NCI-H748 treated with DMSO at 0.1 percent for 48 hours (cell line): ENCODE results near the gene TWSG1.

ENCODE experiments used
- DNase-seq: peaks from one replicate; lab custom pipeline; 2025; lab: John Stamatoyannopoulos, UW

Gene TWSG1

DNA sequence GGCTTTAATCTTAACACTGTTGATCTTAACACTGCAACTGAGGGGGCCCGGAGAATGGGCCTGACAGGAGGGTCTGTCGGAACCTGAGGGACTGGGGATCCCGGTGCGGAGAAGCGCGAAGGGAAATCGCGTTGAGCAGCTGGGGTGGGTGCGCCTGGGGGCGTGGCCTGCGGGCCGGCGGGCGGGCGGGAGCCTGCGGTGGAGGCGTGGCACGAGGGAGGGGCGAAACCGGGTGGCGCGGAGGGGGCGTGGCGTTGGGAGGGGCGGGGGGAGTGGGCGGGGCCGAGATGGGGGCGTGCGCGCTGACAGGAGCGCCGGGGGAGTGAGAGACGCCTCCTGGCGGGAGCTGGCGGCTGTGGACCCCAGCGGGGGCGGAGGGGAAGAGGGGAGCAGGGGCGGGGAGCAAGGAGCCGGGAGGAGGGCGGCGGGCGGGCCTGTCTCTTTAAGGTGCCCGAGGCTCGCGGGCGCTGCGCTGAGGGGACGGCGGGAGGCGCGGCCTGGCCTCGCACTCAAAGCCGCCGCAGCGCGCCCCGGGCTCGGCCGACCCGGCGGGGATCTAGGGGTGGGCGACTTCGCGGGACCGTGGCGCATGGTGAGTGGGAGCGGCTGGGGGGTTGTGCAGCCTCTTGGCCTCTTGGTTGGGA lies at the start of gene TWSG1:
TSS of gene TWSG1 (plus strand) at position 445 of the 644 bp plus-strand sequence. CDS start 2,457 bp downstream, outside the sequence.
- peak; percentile 76 for DNase-seq

DNA sequence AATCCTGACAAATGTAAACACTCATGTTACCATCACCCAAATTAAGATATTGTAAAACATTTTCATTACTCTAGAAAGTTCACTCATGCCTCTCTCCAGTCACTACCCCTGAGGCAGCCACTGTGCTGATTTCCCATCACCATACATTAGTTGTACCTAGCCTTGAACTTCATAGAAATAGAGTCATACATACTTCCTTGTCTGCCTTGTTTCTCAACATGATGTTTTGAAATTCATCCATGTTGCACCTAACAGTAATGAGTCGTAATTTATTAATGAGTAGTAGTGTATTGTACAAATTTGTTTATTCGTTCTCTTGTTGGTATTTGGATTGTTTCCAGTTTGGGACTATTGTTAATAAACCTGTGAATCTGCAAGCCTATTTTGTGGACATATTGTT lies 49.0 kb upstream of the TWSG1 start:
- no peak for DNase-seq

DNA sequence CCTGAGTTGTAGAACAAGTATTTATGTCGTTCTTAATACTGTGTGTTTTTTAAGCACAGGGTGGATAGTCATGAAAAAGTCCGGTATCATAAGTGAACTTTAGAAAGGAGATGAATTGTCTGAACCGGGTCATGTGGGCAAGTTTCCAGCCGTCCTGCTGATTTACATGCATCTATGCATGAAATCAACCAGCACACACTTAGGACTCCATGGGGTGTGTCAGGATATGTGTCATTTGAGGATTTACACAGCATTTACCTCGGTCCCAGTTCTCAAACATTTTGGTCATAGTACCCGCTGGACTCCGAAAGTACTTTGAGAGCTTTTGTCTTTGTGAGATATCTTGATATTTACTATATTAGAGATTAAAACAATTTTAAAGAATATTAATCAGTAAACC lies 47.5 kb upstream of the TWSG1 start:
- no peak for DNase-seq

DNA sequence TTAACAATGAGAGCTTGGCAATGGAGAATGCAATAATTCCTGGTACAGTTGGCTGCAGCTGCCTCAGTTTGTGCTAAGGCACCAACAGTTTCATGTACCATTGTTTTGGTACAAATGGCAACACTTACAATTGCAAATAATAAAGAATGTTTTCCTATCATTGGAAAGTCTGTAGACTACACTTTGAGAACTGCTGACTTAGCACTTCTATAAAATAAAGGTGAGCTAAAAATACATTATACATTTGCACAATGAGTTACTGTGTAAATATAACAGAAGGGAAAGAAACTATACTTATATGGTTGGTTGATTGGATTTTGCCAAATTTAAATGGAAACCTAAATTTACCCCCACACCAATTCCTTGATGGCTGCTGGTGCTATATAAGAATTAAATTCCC lies 44.9 kb upstream of the TWSG1 start:
- no peak for DNase-seq

GRCh38 chr18:9290156-9290555 lies 44.4 kb upstream of the TWSG1 start:
- DNase-seq: no peak

- no peak for DNase-seq
Measured at GRCh38 chr18:9292047-9292446, 42.5 kb upstream of the TWSG1 start.

GRCh38 chr18:9293948-9294347 lies 40.6 kb upstream of the TWSG1 start:
- no peak for DNase-seq

DNA sequence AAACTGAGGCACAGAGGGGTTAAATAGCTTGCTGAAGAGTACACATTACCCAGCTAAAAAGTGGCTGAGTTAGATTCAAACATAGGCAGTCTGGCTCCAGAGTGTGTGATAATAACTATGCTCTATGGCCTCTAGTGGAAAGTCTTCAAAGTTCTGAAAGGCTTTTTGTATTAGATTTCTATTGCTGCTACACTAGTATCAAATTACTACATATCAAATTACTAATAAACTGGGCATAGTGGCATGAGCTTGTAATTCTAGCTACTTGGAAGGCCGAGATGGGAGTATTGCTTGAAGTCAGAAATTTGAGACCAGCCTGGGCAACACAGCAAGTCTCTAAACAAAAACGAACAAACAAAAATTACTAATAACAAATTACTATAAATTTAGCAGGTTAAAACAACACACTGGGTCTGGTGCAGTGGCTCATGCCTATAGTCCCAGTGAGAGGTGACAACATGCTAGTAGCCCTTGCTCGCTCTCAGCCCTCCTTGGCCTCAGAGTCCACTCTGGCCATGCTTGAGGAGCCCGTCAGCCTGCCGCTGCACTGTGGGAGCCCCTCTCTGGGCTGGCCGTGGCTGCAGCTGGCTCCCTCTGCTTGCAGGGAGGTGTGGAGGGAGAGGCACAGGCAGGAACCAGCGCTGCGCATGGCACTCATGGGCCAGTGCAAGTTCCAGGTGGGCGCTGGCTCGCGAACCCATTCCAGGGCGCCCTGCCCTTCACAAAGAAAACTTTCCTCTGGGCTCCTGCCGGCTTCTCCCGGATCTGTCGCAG lies 38.2 kb upstream of the TWSG1 start:
- DNase-seq: no peak

- no peak for DNase-seq
Measured at GRCh38 chr18:9297007-9297393, 37.6 kb upstream of the TWSG1 start.

GRCh38 chr18:9304388-9305070 lies 30.0 kb upstream of the TWSG1 start:
- DNase-seq: no peak

- no peak for DNase-seq
Measured at GRCh38 chr18:9319333-9319732, 15.2 kb upstream of the TWSG1 start.

DNA sequence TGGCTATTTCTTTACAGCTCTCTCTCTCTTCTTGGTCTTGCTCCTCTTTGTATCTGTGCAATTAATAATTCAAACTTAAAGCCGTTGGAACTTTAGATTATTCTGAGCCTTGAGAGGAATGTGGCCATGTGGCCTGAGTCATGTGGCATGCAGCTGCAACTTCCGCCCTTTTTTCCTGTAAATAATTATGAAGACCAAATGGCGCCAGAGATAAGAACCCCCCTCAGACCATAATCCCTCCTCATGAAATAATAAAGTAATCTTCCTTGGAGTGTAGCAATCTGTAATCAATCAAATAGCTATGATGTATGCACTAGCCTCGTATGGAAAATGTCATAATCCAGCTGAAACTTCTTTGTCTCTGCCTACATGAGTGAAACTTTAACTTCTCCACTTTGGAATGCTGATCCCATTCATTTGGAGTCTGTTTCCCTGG lies 13.5 kb upstream of the TWSG1 start:
- no peak for DNase-seq

- DNase-seq: no peak
Measured at GRCh38 chr18:9321736-9322135, 12.8 kb upstream of the TWSG1 start.

DNA sequence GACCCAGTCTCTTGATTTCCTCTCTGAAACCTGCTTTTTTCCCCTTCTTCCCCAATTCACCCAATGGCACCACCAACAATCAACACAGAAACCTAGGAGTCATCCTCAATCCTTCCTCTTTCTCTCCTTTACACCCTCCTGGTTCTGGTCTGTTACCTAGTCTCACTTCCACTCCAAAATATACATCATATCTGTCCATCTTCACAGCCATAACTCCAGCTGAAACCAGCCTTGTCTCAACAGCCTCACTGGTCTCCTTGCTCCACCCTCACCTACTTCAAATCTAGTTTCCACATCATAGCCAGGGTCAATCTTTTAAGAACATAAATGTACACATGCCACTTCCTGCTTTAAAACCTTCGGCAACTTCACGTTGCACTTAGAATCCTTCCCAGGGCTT lies 11.8 kb upstream of the TWSG1 start:
- no peak for DNase-seq

GRCh38 chr18:9323750-9324445 lies 10.7 kb upstream of the TWSG1 start:
- no peak for DNase-seq

- no peak for DNase-seq
Measured at GRCh38 chr18:9325716-9326115, 8.9 kb upstream of the TWSG1 start.

GRCh38 chr18:9328776-9329175 lies 5.8 kb upstream of the TWSG1 start:
- DNase-seq: no peak

DNA sequence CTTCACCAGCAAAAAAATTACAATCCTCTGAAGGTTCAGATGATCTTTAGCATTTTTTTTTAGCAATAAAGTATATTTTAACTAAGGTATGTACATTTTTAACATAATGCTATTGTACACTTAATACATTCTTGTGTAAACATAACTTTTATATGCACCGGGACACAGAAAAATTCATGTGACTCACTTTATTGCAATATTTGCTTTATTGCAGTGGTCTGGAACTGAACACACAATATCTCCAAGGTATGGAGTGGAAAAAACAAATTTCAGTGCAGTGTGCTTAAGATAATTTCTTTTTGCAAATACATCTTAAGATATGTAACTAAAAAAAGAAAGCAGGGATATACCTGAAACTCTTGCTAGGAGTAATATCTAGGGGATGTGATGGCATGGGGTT lies 5.1 kb upstream of the TWSG1 start:
- no peak for DNase-seq

- no peak for DNase-seq
Measured at GRCh38 chr18:9330419-9330818, 4.2 kb upstream of the TWSG1 start.

DNA sequence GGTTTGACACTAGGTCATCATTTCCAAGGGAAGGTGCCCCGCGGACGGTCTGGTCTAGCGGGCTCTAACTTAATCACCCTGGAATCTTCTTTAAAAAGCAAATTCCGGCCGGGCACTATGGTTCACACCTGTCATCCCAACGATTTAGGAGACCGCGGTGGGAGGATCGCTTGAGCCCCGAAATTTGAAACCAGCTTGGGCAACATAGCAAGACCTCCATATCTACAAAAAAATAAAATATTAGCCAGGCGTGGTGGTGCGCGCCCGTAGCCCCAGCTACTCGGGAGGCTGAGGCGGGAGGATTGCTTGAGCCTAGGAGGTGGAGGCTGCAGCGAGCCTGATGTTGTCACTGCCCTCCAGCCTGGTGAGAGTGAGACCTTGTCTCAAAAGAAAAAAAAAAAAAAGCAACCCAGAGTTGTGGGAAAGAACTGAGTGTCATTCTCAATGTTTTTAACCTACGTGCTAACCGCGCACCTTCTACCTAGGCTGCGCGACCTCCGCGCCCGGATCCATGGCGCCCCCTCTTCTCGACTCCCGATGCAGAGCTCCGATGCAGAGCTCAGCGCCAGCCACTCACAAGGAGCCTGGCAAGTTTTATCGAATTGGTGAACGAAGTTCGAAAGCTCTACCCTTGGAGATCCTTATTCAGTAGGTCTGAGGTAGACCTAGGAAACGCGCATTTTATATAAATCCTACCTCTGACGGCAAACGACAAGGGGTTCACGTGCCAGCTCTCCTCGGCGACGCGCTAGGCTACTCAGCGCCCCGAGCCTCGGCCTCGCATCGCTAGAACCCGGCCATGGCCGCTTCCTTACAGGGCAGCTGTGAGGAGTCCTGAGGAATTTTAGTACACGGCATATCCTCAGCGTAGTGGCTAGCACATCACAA lies 888 bp upstream of the TWSG1 start:
- no peak for DNase-seq

- DNase-seq: no peak
Measured at GRCh38 chr18:9334973-9335696, 562 bp downstream of the TWSG1 start.
